Choroid plexus epithelial cell (primary cell): ENCODE data around the gene HEPHL1.
"Not testable (repeated sequence)": the region's sequence is repeated elsewhere in the genome, so short reads cannot be mapped to it uniquely, and the experiment has no call there.

Experiments
- DNase-seq: peaks from one replicate; pipeline ENCODE4 v3.0.0-alpha.2; 2010; ENCODE audit warnings: low read depth
- H3K4me3 ChIP-seq: 2 replicates; pipeline ENCODE4 v1.5.1; 2011; ENCODE audit warnings: low read depth, mild to moderate bottlenecking, control low read depth, low read length, moderate library complexity
- TF ChIP-seq, protein P1 (sequence below): conservative IDR thresholded peaks from 2 replicates; pipeline ENCODE4 v1.5.1; 2011; ENCODE audit warnings: low read depth, mild to moderate bottlenecking, control low read depth, inconsistent platforms, low read length, moderate library complexity

Gene HEPHL1

DNA sequence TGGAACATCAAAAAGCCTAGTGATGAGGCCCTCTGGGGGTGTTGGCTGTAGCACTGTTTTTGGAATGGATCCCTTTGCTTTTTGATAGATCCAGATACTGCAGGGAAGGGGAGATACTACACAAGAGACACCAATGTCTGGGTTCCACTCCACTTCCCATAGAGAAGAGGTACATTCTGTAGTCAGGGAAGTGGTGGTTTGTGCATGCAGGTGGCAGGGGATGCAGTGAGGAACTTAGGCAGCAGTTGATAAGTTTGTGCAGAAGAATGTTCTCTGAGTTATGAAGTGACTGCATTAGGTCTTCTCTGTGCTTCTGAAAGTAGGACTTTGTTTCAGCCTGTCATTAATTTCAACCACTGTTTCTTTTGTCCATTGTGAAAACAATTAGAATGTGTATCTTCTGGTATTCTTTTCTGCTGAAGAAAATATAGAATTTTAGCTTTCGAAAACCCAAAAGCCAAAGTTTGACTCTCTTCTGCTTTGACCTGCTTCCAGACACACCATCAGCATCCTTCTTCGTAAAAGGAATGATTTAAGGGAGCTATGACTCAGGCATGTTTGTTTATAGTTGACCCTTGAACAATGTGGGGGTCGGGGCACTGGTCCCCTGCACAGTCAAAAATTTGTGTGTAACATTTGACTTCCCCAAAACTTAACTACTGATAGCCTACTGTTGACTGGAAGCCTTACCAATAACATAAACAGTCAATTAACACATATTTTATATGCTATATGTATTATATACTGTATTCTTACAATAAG lies 133.1 kb downstream of the HEPHL1 start:
- H3K4me3 ChIP-seq = no peak overlapping the region
- no peak for DNase-seq
- TF ChIP-seq, protein P1, sequence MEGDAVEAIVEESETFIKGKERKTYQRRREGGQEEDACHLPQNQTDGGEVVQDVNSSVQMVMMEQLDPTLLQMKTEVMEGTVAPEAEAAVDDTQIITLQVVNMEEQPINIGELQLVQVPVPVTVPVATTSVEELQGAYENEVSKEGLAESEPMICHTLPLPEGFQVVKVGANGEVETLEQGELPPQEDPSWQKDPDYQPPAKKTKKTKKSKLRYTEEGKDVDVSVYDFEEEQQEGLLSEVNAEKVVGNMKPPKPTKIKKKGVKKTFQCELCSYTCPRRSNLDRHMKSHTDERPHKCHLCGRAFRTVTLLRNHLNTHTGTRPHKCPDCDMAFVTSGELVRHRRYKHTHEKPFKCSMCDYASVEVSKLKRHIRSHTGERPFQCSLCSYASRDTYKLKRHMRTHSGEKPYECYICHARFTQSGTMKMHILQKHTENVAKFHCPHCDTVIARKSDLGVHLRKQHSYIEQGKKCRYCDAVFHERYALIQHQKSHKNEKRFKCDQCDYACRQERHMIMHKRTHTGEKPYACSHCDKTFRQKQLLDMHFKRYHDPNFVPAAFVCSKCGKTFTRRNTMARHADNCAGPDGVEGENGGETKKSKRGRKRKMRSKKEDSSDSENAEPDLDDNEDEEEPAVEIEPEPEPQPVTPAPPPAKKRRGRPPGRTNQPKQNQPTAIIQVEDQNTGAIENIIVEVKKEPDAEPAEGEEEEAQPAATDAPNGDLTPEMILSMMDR = no peak

DNA sequence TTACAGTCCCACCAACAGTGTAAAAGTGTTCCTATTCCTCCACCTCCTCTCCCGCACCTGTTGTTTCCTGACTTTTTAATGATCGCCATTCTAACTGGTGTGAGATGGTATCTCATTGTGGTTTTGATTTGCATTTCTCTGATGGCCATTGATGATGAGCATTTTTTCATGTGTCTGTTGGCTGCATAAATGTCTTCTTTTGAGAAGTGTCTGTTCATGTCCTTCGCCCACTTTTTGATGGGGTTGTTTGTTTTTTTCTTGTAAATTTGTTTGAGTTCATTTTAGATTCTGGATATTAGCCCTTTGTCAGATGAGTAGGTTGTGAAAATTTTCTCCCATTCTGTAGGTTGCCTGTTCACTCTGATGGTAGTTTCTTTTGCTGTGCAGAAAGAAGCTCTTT lies 136.2 kb downstream of the HEPHL1 start:
- not testable (repeated sequence) for DNase-seq, H3K4me3 ChIP-seq
